Subcutaneous adipose tissue (tissue), 4 donors: ENCODE measurements around the gene FUT9. TPM values are rescaled to one million over a fixed set of nuclear protein-coding genes. Genes with fewer than 3 reads are reported as not detected.

Source experiments
- CTCF ChIP-seq: fragments of 450-650 bp; IDR thresholded peaks from one replicate; pipeline ENCODE4 v1.5.1; 2016; ENCODE audit warnings: low read depth, mild to moderate bottlenecking, control low read depth, antibody characterized with exemption, moderate library complexity
- total RNA-seq, 4 donors: library from RNA; depleted of rRNA; stranded (reverse); fragments of >200 nt; gene quantifications; one replicate each; pipeline ENCODE4 v1.1.0, GENCODE V29; 2016

FUT9 gene
- total RNA-seq, 4 donors from 2014 or later = not detected

- no peak for TF ChIP-seq CTCF
Observed at GRCh38 chr6:96017070-96017359, 1.2 kb downstream of the FUT9 start.

DNA sequence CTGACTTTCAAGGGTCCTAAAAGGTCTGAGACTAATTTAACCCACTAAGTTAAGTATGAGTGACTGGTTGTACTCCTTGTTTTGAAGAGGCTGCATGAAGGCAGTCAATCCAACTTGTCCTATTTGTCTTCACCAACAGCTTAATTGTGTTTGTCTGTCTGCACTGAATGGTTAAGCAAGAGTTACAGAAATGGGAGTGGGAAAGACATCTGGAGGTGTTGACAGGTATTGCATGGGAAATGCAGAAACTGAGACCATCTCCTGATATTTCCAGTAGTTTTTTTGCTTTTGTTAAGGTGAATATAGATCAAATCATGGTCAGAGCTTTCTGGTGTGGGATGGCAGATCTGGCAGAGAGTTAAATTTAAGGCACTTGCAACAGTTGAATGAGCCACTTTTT, 6.5 kb downstream of the FUT9 start:
- TF ChIP-seq CTCF = no peak

- TF ChIP-seq CTCF = no peak
Observed at GRCh38 chr6:96032661-96033060, 16.9 kb downstream of the FUT9 start.

GRCh38 chr6:96051555-96051954, 35.8 kb downstream of the FUT9 start:
- no peak for TF ChIP-seq CTCF

DNA sequence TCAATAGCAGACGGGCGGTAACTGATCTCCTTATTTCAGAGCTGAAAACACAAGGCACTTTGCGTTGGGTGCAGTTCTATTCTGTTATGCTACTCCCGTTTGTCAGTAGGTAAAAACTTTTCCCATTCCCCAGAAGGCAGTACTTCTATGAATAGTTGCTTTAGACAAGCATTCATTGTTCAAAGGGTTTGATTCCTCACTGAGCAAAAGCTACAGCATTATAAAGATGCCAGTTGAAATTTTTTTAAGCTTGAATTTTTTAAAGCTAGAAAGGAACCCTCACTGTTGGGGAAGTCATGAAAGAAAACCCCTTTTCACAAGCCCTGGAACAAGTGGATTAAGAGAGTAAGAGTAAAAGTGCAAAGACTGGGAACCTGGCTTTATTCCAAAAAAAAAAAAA, 42.3 kb downstream of the FUT9 start:
- TF ChIP-seq CTCF = no peak

- no peak for TF ChIP-seq CTCF
Observed at GRCh38 chr6:96059586-96059985, 43.8 kb downstream of the FUT9 start.

DNA sequence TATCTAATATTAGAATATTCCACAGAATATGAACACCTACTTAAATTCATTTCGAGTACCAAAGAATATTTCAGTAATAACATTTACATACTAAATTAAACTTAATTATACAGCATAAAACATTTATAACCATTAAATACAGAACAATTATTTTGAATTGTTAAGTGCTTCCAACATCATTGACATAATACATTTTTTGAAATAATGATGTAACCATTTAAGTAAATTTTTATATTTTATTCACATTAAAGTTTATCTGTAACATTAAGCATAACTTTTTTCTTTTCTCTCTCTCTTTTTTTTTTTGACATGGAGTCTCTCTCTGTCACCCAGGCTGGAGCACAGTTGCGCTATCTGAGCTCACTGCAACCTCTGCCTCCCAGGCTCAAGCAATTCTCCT, 44.5 kb downstream of the FUT9 start:
- no peak for TF ChIP-seq CTCF

DNA sequence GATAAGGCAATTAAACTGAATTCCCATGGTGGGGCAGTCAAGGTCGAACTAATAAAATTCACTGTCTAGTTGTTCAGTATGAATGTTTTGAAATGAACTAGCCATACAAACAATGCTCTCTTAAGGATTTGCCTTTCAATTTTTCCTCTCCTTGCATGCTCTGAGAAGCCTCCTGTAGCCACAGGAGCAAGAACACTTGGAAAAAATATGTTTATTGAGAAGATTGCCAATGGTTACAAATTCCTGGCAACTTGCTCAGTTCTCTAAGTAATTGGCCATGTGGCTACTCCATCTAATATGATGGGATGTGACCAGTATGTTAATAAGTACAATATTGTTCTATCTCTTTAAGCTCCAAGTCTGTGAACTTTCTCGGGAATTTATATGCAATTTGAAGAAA, 49.4 kb downstream of the FUT9 start:
- TF ChIP-seq CTCF = no peak
